Activated T-cell treated with anti-CD3 and anti-CD28 coated beads, Interleukin-2, amount 50 U/mL, for 24 hours (primary cell): ENCODE measurements around the gene RPE.

ENCODE experiments used
- DNase-seq: peaks from one replicate; pipeline ENCODE4 v3.0.0-alpha.2; 2020
- H3K27ac Mint-ChIP-seq: 2 replicates; pipeline ENCODE4 v1.8.0; 2020; ENCODE audit warnings: mild to moderate bottlenecking, mixed read lengths
- H3K27me3 Mint-ChIP-seq: 2 replicates; pipeline ENCODE4 v1.8.0; 2020; ENCODE audit warnings: mixed read lengths
- H3K36me3 Mint-ChIP-seq: 2 replicates; pipeline ENCODE4 v1.8.0; 2020; ENCODE audit warnings: low read depth, mixed read lengths
- H3K4me1 Mint-ChIP-seq: 2 replicates; pipeline ENCODE4 v1.8.0; 2020; ENCODE audit warnings: low read depth, mixed read lengths
- H3K4me3 Mint-ChIP-seq: 2 replicates; pipeline ENCODE4 v1.8.0; 2020; ENCODE audit warnings: mild to moderate bottlenecking, moderate library complexity, mixed read lengths
- H3K9me3 Mint-ChIP-seq: 2 replicates; pipeline ENCODE4 v1.8.0; 2020; ENCODE audit warnings: mixed read lengths

Gene RPE

GRCh38 chr2:209984291-209984690 lies 18.1 kb upstream of the RPE start:
- no peak overlapping the region for H3K27ac Mint-ChIP-seq
- H3K4me1 Mint-ChIP-seq, result peaks cover 3% of the 10 kb centered on the region
- no peak overlapping the region for H3K4me3 Mint-ChIP-seq
- peaks cover 24% of the 10 kb centered on the region for H3K27me3 Mint-ChIP-seq
- DNase-seq, result no peak
- no peaks in the 10 kb centered on the region for H3K9me3 Mint-ChIP-seq
- H3K36me3 Mint-ChIP-seq, result no peaks in the 10 kb centered on the region

DNA sequence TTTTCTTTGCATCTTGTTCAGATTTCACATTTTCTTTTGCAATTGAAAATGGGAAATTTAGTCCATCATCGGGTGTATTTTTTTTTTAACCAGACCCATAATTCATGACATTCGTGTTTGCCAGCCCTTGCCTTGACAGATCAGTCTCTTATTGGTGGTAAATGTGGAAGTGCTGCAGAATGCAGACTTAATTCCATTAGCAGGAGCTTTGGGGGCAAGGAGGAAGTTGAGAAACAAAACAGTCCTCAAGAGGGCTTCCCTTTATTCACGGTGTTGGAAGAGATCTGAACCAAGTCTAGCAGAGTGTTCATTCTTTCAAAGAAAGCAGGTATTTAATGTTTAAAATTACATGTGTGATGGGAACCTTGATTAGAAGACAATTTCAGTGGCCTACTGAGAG lies 16.6 kb upstream of the RPE start:
- H3K4me1 Mint-ChIP-seq, result peaks cover 3% of the 10 kb centered on the region

DNA sequence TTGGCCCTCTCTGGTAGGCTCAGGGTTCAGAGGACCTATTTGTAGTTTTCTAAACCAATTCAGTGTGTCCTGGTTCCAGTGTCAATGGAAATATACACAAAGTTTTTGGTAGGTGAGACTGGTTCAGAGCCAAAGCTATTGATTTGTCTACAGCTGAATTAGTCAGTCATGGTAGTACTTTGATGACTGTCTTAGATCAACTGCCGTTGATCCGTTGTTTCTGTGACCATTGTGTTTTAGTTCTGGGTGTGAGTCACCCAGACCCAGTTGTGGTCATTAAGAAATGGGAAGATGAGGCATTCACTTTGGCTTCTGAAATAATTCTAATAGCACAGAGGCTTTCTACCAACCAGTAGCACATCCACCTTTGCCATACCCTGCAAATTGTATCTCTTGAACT lies 16.0 kb upstream of the RPE start:
- Mint-ChIP-seq H3K27ac (no peak overlapping the region), H3K4me1 (peaks cover 3% of the 10 kb centered on the region), H3K4me3 (no peak overlapping the region), H3K9me3 (no peaks in the 10 kb centered on the region), H3K36me3 (no peaks in the 10 kb centered on the region), H3K27me3 (peaks cover 24% of the 10 kb centered on the region)
- DNase-seq, result no peak

More for the DNA sequence above, 16.6 kb upstream of the RPE start:
- H3K36me3 Mint-ChIP-seq, result no peaks in the 10 kb centered on the region
- peaks cover 24% of the 10 kb centered on the region for H3K27me3 Mint-ChIP-seq
- no peak overlapping the region for H3K4me3 Mint-ChIP-seq
- no peak for DNase-seq
- H3K27ac Mint-ChIP-seq, result no peak overlapping the region
- H3K9me3 Mint-ChIP-seq, result no peaks in the 10 kb centered on the region

DNA sequence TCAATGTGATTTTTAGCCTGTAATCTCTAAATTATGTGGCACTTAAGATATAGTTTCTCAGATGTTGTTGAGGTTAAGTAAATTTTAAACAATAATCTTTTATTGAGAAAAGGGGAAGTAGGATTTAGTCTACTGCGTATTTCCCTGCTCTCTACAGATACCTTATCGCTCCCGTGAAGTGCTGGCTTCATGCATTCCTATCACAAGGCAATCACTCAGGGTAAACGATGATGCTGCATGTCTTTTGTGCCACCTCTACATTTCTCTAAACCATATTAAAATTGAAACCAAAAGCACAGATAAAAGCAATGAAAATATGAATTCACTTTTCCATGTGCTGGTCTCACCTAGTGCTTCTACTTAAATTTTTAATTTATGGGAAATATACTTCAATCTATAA lies 14.4 kb upstream of the RPE start:
- H3K9me3 Mint-ChIP-seq, result no peaks in the 10 kb centered on the region
- no peaks in the 10 kb centered on the region for H3K36me3 Mint-ChIP-seq
- no peak for DNase-seq
- no peak overlapping the region for H3K27ac Mint-ChIP-seq
- peaks cover 3% of the 10 kb centered on the region for H3K4me1 Mint-ChIP-seq
- H3K4me3 Mint-ChIP-seq, result no peak overlapping the region
- peaks cover 24% of the 10 kb centered on the region for H3K27me3 Mint-ChIP-seq

DNA sequence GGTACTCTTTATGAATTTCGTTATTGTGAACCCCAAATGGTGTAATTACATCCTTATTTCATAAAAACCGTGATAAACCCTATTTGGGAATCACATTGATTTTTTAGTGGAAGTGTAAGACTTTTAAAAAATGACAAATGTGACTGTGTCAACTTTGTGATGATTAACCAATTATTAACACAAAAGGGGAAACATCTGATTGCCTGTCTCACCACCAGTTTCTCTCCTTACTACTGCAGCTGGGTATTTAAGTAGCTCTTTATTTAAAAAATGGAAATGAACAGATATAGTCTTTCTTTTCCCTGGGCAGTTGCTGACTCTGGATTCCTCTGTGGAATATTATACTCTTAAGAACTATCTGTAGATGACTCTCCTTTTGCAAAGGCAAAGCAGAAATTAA lies 11.6 kb upstream of the RPE start:
- no peak for DNase-seq
- Mint-ChIP-seq H3K9me3 (no peaks in the 10 kb centered on the region), H3K36me3 (no peaks in the 10 kb centered on the region), H3K27me3 (peaks cover 15% of the 10 kb centered on the region), H3K4me3 (no peak overlapping the region), H3K27ac (no peak overlapping the region), H3K4me1 (peaks cover 3% of the 10 kb centered on the region)

DNA sequence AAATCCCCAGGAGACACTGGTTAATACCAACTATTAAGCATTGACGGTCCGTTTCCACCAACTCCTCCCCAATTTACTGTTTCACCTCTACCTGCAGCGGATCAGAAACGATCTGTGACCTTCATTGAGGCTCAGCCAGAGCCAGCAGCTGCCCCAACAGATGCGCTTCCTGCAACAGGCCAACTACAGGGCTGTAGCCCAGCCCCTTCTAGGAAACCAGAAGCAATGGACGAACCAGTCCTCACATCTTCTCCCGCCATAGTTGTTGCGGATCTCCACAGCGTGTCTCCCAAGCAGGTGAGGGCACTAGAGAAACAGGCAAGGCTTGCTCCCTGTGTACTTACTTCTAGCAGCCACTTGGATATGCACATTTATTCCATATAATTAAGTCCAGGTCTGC lies 8.5 kb upstream of the RPE start:
- DNase-seq, result no peak

GRCh38 chr2:209998596-209998995 lies 3.8 kb upstream of the RPE start:
- no peak for DNase-seq
- Mint-ChIP-seq H3K4me1 (peaks cover 25% of the 10 kb centered on the region), H3K27me3 (no peaks in the 10 kb centered on the region), H3K9me3 (no peaks in the 10 kb centered on the region), H3K27ac (no peak overlapping the region), H3K4me3 (no peak overlapping the region), H3K36me3 (peaks cover 12% of the 10 kb centered on the region)

More for the DNA sequence above, 8.5 kb upstream of the RPE start:
- Mint-ChIP-seq H3K27ac (no peak overlapping the region), H3K4me1 (no peaks in the 10 kb centered on the region), H3K36me3 (no peaks in the 10 kb centered on the region), H3K9me3 (no peaks in the 10 kb centered on the region), H3K27me3 (no peaks in the 10 kb centered on the region), H3K4me3 (no peak overlapping the region)

GRCh38 chr2:210000464-210001324 lies 1.7 kb upstream of the RPE start:
- Mint-ChIP-seq H3K27me3 (no peaks in the 10 kb centered on the region), H3K36me3 (peaks cover 32% of the 10 kb centered on the region), H3K27ac (no peak overlapping the region), H3K4me3 (no peak overlapping the region), H3K4me1 (peaks cover 45% of the 10 kb centered on the region), H3K9me3 (no peaks in the 10 kb centered on the region)
- no peak for DNase-seq

- Mint-ChIP-seq H3K4me3 (peak overlapping the region; percentile 97), H3K27ac (peak overlapping the region; percentile 94), H3K4me1 (peaks cover 69% of the 10 kb centered on the region), H3K9me3 (no peaks in the 10 kb centered on the region), H3K36me3 (peaks cover 58% of the 10 kb centered on the region), H3K27me3 (no peaks in the 10 kb centered on the region)
- DNase-seq, result no peak
Measured at GRCh38 chr2:210003359-210003758, 921 bp downstream of the RPE start.

- Mint-ChIP-seq H3K4me3 (peak overlapping the region; percentile 97), H3K9me3 (no peaks in the 10 kb centered on the region), H3K27me3 (no peaks in the 10 kb centered on the region), H3K27ac (peak overlapping the region; percentile 18), H3K36me3 (peaks cover 74% of the 10 kb centered on the region), H3K4me1 (peaks cover 77% of the 10 kb centered on the region)
- no peak for DNase-seq
Measured at GRCh38 chr2:210004881-210005280, 2.4 kb downstream of the RPE start.

GRCh38 chr2:210007895-210008294 lies 5.5 kb downstream of the RPE start:
- no peak for DNase-seq
- peaks cover 79% of the 10 kb centered on the region for H3K4me1 Mint-ChIP-seq
- peak overlapping the region; percentile 12 for H3K27ac Mint-ChIP-seq
- H3K36me3 Mint-ChIP-seq, result peaks cover 96% of the 10 kb centered on the region
- H3K4me3 Mint-ChIP-seq, result no peak overlapping the region
- H3K27me3 Mint-ChIP-seq, result no peaks in the 10 kb centered on the region
- no peaks in the 10 kb centered on the region for H3K9me3 Mint-ChIP-seq

DNA sequence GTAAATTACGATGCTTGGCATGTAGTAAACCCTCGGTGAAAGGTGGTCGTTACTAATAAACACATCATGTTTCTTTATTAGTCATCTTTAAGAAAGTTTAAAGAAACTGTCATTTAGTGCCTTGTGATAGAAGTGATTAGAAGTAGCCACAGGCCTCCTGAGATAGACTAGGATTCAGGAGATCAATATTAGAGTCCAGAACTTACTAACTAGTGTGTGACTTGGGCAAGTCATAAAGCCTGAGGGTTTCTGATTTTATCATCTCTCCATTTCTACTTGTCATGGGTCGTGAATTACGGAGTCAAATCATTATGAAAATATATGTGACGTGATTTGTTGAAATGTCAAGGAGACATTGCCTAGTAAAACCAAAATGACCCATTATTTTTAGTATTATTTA lies 6.7 kb downstream of the RPE start:
- Mint-ChIP-seq H3K4me3 (no peak overlapping the region), H3K4me1 (peaks cover 69% of the 10 kb centered on the region), H3K36me3 (peaks cover 95% of the 10 kb centered on the region), H3K27ac (peak overlapping the region; percentile 18), H3K27me3 (no peaks in the 10 kb centered on the region), H3K9me3 (no peaks in the 10 kb centered on the region)
- DNase-seq, result no peak

DNA sequence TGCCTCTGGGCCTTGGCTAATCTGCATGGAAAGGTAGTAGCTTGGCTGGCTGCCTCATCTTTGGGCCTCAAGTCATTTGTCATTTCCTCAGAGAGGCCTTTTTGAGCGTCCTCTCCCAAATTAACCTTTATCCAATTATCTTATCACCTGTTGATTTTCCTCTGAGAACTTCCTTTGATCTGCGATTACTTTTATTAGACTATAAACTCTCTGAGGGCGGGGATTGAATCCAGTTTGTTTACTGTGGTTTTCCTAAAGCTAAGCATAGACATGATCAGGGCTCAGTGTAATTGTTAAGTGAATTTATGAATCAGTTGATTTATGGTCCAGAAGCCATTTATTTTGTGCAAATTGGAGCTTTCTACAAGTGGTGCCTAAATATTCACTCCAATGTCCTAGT lies 7.5 kb downstream of the RPE start:
- no peaks in the 10 kb centered on the region for H3K9me3 Mint-ChIP-seq
- H3K27ac Mint-ChIP-seq, result peak overlapping the region; percentile 41
- H3K4me1 Mint-ChIP-seq, result peaks cover 61% of the 10 kb centered on the region
- no peaks in the 10 kb centered on the region for H3K27me3 Mint-ChIP-seq
- DNase-seq, result no peak
- H3K4me3 Mint-ChIP-seq, result no peak overlapping the region
- peaks cover 92% of the 10 kb centered on the region for H3K36me3 Mint-ChIP-seq

- Mint-ChIP-seq H3K27me3 (no peaks in the 10 kb centered on the region), H3K36me3 (peaks cover 94% of the 10 kb centered on the region), H3K27ac (no peak overlapping the region), H3K4me1 (peaks cover 4% of the 10 kb centered on the region), H3K4me3 (no peak overlapping the region), H3K9me3 (no peaks in the 10 kb centered on the region)
- no peak for DNase-seq
Measured at GRCh38 chr2:210020138-210020537, 17.7 kb downstream of the RPE start.

DNA sequence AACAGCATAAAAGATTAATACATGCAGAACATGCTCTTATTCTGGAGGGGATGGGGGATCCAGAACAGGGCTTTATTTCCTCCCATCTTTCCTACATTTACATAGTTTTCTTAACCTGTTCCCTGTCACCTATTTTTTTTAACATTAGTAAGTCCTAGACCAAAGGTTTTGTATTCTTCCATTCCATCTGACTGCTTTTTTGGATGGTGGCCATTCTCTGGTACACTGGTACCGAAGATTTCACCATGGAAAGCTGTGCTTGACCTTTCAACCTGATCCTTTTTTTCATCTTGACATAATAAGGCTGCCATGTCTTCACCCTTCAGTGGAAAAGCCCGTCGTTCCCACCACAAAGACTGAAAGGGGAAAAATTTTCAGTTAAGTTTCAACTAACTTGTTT lies 20.4 kb downstream of the RPE start:
- no peaks in the 10 kb centered on the region for H3K9me3 Mint-ChIP-seq

More for the DNA sequence above, 20.4 kb downstream of the RPE start:
- Mint-ChIP-seq H3K4me1 (peaks cover 4% of the 10 kb centered on the region), H3K4me3 (no peak overlapping the region), H3K27me3 (no peaks in the 10 kb centered on the region), H3K36me3 (peaks cover 87% of the 10 kb centered on the region), H3K27ac (peak overlapping the region; percentile 67)
- DNase-seq, result no peak
